Measurements from ENCODE around the gene KLF11.
"Not testable (repeated sequence)": the region's sequence is repeated elsewhere in the genome, so short reads cannot be mapped to it uniquely, and the experiment has no call there.

The KLF11 gene

GRCh38 chr2:10009811-10010781 is 33.3 kb upstream of the KLF11 start:
- no peak for DNase-seq

GRCh38 chr2:10010861-10011605 is 32.3 kb upstream of the KLF11 start:
- not testable (repeated sequence) for DNase-seq

GRCh38 chr2:10011606-10012325 is 31.6 kb upstream of the KLF11 start:
- not testable (repeated sequence) for DNase-seq

- DNase-seq, result not testable (repeated sequence)
Observed at GRCh38 chr2:10012366-10012962, 30.9 kb upstream of the KLF11 start.

- DNase-seq, result no peak
Observed at GRCh38 chr2:10012963-10013461, 30.3 kb upstream of the KLF11 start.

GRCh38 chr2:10013651-10014417 is 29.5 kb upstream of the KLF11 start:
- not testable (repeated sequence) for DNase-seq

GRCh38 chr2:10014418-10015190 is 28.7 kb upstream of the KLF11 start:
- DNase-seq, result no peak

GRCh38 chr2:10015376-10015989 is 27.9 kb upstream of the KLF11 start:
- DNase-seq, result not testable (repeated sequence)

- DNase-seq, result no peak
Observed at GRCh38 chr2:10016001-10016801, 27.1 kb upstream of the KLF11 start.

- DNase-seq, result no peak
Observed at GRCh38 chr2:10016802-10017258, 26.5 kb upstream of the KLF11 start.

- no peak for DNase-seq
Observed at GRCh38 chr2:10017313-10017941, 25.9 kb upstream of the KLF11 start.

- DNase-seq, result no peak
Observed at GRCh38 chr2:10019174-10019573, 24.2 kb upstream of the KLF11 start.

- no peak for DNase-seq
Observed at GRCh38 chr2:10019602-10020400, 23.5 kb upstream of the KLF11 start.

- no peak for DNase-seq
Observed at GRCh38 chr2:10022041-10022421, 21.3 kb upstream of the KLF11 start.

- no peak for DNase-seq
Observed at GRCh38 chr2:10022445-10022844, 20.9 kb upstream of the KLF11 start.

GRCh38 chr2:10022966-10023662 is 20.2 kb upstream of the KLF11 start:
- DNase-seq, result no peak

GRCh38 chr2:10026940-10027569 is 16.3 kb upstream of the KLF11 start:
- no peak for DNase-seq
